ENCODE data around the gene GPRIN1.
"Not testable (repeated sequence)": the region's sequence is repeated elsewhere in the genome, so short reads cannot be mapped to it uniquely, and the experiment has no call there.

GPRIN1 gene

DNA sequence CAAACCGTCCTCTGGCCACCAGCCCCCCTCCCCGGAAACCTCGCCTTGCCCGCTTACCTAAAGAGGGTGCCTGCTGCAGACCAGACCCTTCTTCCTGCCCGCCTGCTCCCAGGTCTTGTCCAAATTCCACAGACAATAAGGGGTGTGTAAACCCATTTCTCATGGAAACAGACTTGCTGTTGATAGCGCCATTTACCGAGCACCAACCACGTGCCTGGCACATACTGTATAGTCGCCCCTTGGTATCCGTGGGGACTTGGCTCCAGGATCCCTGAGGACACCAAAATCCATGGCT, 35.7 kb downstream of the GPRIN1 start:
- ATAC-seq (no peak), DNase-seq (no peak)

DNA sequence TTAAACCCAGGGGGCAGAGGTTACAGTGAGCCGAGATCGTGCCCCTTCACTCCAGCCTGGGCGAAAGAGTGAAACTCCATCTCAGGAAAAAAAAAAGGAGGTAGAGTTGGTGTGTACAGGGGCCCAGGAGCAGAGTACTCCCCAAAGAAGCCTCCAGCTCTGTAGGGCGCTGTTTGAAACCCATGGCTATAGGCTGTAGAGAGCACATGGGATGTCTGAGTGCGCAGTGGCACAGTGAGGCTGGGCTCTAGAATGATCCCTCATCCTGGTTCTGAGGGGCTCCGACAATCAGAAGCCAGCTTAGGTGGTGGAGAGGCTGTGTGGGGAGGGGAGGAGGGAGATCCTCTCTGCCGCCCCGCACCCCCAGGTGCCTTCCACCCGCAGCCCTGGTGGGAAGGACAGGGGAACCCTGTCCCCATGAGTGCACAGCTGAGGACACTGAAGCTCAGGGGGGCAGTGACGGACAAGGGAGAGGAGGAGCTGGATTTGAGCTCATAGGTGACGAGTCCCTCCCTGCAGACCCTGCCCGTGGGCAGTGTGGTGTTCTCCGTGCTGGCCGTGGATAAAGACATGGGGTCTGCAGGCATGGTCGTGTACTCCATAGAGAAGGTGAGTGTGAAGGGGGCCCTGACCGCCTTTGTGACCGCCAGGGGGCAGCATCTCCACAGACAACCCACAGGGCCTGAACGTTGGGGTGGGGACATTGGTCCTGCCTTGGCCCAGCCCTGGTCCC, 36.2 kb downstream of the GPRIN1 start:
- ATAC-seq (peak; percentile 84), DNase-seq (peak; percentile 87)

- DNase-seq (no peak), ATAC-seq (no peak)
Measured at GRCh38 chr5:176570044-176570443, 39.9 kb downstream of the GPRIN1 start.

DNA sequence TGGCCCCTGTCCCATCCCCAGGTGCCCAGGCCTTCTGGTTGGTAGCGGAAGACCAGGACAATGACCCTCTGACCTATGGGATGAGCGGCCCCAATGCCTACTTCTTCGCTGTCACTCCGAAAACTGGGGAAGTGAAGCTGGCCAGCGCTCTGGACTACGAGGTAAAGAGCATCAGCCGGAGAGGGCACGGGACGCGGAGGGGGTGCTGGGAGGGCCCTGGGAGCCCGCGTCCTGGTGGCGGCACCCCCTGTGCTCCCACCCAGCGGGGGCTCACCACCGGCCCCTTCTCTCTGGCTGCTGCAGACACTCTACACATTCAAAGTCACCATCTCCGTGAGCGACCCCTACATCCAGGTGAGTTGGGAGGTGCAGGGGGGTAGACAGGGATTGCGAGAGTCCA, 41.3 kb downstream of the GPRIN1 start:
- ATAC-seq: no peak
- DNase-seq: no peak

DNA sequence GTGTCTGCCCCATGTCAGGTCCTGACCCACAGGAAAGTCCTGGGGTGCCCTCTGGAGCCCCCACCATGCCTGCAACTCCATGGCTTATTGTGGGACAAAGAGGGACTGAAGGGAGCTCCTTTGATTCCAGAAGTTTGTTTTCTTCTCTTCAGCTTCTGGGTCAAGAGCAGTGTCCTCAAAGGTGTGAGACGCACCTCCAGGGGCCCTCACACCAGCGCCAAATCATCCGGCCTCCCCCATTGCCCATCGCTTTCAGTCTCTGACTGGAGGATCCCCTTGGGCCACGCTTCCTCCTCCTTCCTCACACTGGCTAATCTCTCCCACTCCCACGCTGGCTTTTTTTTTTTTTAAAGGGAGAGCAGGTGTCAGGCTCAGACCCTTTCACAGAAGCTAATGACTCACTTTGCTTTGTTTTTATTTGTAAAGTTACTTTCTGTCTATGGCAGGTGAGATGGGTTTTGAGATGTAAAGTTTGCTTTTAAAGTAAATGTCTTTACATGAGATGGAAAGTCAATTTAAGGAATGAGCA, 44.1 kb downstream of the GPRIN1 start:
- ATAC-seq (no peak), DNase-seq (no peak)

DNA sequence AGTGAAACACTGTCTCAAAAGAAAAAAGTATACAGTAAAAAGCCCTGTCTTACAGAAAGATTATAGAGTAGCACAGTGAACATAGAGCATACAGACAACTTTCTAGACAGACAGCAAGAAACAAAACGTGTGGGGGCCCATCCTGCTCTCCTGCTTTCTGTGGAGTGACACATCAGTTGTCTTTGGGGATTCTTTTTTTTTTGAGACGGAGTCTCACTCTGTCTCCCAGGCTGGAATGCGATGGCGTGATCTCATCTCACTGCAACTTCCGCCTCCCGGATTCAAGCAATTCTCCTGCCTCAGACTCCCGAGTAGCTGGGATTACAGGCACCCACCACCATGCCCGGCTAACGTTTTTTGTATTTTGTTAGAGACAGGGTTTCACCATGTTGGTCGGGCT, 46.0 kb downstream of the GPRIN1 start:
- ATAC-seq: no peak
- DNase-seq: no peak

DNA sequence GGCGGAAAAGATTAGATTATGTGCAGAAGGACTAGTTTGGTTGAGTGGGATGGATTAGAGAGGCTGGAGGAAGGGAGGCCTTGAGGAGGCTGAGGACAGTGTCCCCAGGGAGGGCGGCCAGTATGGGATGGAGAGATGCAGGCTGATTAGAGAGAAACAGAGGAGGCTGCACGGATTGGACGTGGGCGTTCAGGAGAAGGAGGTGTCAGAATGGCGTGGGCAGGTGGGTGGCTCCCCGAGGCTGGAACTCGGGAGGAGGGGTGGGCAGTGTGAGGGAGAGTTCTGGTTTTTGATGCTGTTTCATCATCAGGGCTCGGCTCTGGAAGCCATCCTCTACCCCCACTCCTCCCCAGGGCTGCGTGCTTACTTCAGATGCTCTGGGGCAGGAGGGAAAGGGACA, 47.8 kb downstream of the GPRIN1 start:
- ATAC-seq (no peak), DNase-seq (no peak)

DNA sequence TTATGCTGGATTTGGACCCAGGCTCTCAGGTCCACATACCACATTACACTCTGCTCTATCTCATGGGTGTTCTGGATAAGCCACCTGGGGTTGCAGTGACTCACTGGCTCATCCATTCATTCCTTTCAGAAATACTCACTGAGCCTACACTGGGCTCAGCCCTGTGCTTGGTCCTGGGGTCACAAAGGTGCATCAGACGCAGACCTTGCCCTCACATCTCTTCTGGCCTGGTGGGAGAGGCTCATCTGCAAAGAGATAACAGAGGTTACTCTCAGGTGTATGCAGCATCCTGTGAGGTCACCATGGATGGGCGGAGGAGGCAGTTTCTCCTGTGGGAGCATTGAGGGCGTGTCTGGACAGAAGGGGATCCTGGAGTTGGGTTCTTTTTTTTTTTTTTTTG, 48.7 kb downstream of the GPRIN1 start:
- DNase-seq (no peak), ATAC-seq (no peak)

DNA sequence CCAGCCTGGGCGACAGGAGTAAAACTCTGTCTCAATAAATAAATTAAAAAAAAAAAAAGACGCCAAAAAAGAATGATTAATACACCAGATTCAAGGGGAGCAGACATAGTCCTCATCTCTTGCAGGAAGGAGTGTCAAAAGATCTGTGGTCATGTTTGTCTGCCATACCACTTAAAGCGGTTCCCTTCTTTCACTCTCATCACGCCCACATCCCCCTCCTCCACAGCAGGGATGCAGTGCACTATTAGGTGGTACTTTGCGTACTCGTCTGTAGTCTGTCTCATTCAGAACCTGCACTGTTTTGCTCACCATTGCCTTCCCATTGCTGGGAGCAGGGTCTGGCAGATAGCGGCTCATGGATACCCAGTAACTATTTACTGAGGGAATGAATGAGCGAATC, 49.6 kb downstream of the GPRIN1 start:
- ATAC-seq (peak; percentile 74), DNase-seq (peak; percentile 55)

GRCh38 chr5:176559683-176560082, 50.3 kb downstream of the GPRIN1 start:
- DNase-seq: no peak
- ATAC-seq: peak; percentile 34

DNA sequence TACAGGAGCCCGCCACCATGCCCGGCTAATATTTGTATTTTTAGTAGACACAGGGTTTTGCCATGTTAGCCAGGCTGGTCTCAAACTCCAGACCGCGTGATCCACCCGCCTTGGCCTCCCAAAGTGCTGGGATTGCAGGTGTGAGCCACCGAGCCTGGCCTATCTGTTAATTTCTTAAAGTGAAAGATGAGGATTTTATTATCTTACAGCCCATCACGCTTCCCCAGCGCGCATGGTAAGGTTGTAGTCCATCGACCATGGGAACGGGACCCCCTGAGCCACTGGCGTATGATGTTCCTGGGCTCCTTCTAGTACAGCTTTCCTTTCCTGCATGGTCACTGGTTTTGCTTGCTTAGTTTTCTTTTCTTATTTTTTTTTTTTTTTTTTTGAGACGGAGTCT, 52.1 kb downstream of the GPRIN1 start:
- DNase-seq (no peak), ATAC-seq (no peak)

GRCh38 chr5:176553260-176554085, 56.5 kb downstream of the GPRIN1 start:
- ATAC-seq: peak; percentile 30
- DNase-seq: no peak

DNA sequence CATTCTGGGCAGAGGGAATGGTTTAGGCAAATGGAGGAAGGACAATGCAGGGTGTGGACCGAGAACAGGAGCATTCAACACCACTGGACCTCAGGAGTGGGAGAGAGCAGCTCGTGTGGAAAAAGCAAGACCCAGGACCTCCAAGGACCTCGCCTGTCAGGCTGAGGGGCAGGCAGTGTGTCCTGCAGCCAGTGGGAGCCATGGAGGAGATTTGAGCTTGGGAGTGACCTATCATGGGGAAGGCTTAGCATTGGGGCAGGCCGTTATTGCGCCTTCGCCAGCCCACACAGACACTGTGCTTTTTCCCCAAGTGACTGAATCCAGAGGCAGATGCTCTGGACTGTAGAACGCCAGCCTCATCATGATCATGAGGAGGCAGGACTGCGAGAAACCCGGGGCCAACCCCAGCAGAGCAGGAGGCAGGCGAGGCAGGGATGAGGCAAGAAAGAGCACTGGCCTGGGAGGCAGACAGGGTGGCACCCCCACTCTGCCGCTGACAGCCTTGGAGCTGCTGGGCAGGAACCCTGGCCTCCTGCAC, 57.6 kb downstream of the GPRIN1 start:
- DNase-seq (no peak), ATAC-seq (no peak)

DNA sequence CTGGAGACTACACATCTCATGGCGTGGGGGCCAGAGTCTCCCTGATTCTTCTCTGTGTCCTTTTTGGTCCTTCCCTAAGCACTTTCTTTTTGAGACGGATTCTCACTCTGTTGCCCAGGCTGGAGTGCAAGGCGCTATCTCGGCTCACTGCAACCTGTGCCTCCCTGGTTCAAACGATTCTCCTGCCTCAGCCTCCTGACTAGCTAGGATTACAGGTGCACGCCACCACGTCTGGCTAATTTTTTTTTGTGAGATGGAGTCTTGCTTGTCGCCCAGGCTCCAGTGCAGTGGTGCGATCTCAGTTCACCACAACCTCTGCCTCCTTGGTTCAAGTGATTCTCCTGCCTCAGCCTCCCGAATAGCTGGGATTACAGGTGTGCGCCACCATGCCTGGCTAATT, 59.0 kb downstream of the GPRIN1 start:
- DNase-seq: not testable (repeated sequence)

GRCh38 chr5:176550275-176550831, 59.6 kb downstream of the GPRIN1 start:
- ATAC-seq (no peak), DNase-seq (no peak)

More for the DNA sequence above, 59.0 kb downstream of the GPRIN1 start:
- ATAC-seq: not testable (repeated sequence)

- DNase-seq (no peak), ATAC-seq (no peak)
Measured at GRCh38 chr5:176549871-176550270, 60.1 kb downstream of the GPRIN1 start.

GRCh38 chr5:176548967-176549444, 61.0 kb downstream of the GPRIN1 start, which contains the start of gene CDHR2:
CDHR2 (plus strand) TSS chr5:176549342; CDS start chr5:176565353, 16,011 bp downstream.
- DNase-seq (no peak), ATAC-seq (no peak)

GRCh38 chr5:176547802-176548201, 62.2 kb downstream of the GPRIN1 start:
- peak; percentile 19 for DNase-seq
- ATAC-seq: peak; percentile 32
